A673 (cell line): ENCODE data around the gene ARID3C.

Source experiments
- CTCF ChIP-seq: fragments of 300-800, 200-600 bp; sonication (generic); conservative IDR thresholded peaks from 2 replicates; pipeline ENCODE4 v1.5.1; 2017; ENCODE audit warnings: low read depth, mild to moderate bottlenecking, antibody characterized with exemption, low read length, moderate library complexity, mixed read lengths
- EZH2 ChIP-seq: fragments of 200-600 bp; sonication (generic); IDR thresholded peaks from 2 replicates; pipeline ENCODE4 v1.6.1; 2017; ENCODE audit warnings: borderline replicate concordance, low read depth, mild to moderate bottlenecking, mixed read lengths, antibody characterized with exemption, low read length; ENCODE audit not compliant: poor library complexity, severe bottlenecking

DNA sequence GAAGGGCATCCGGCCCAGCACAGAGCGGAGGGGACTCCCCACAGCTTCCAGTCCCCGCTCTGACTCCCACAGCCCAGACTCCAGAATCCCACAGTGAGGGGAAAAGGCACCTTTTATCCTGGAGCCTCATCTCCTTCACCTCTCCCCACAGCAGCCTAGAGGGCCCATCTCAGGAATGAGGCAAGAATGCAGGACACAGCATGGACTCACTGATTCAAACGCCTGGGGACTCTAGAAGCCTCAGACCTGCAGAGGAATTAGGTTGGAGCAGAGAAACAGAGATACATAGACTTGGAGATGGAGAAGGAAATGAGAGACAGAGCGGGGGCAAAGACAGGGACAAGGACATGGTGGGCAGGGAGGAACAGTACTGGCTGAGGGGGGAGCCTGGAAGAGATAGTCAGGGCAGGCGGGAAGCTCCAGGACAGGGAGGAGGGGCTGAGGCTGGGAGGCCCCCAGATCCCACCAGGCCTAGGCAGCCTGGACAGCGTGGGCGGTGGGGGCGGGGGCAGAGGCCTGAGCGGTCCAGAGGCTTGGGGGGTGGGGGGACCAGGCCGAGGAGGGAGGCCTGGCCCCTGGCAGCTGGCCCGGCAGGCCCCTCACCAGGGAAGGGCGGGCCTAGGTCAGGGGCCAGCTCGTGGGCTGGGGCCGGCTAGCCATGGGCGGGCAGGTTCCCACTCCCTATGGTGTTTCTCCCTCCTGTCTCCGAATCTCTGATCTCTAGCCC is 55.1 kb downstream of the ARID3C start:
- no peak for TF ChIP-seq CTCF
- no peak for TF ChIP-seq EZH2
